ENCODE measurements around the gene FOXA3.
"Not testable (repeated sequence)": the region's sequence is repeated elsewhere in the genome, so short reads cannot be mapped to it uniquely, and the experiment has no call there.

Gene FOXA3

GRCh38 chr19:45828945-45829344 is 35.2 kb upstream of the FOXA3 start:
- DNase-seq: no peak

- no peak for DNase-seq
Observed at GRCh38 chr19:45834970-45835369, 29.2 kb upstream of the FOXA3 start.

- no peak for DNase-seq
Observed at GRCh38 chr19:45842198-45842597, 21.9 kb upstream of the FOXA3 start.

GRCh38 chr19:45847663-45848062 is 16.5 kb upstream of the FOXA3 start:
- no peak for DNase-seq

- peak in 1 of 3 experiments; percentile 1 for DNase-seq
Observed at GRCh38 chr19:45848922-45849321, 15.2 kb upstream of the FOXA3 start.

GRCh38 chr19:45852145-45852750 is 11.9 kb upstream of the FOXA3 start:
- no peak for DNase-seq

- DNase-seq: no peak
Observed at GRCh38 chr19:45852983-45853382, 11.1 kb upstream of the FOXA3 start.

GRCh38 chr19:45854167-45854778 is 9.9 kb upstream of the FOXA3 start:
- DNase-seq: no peak

GRCh38 chr19:45860359-45861259 is 3.5 kb upstream of the FOXA3 start:
- no peak for DNase-seq

- no peak for DNase-seq
Observed at GRCh38 chr19:45862271-45862563, 1.9 kb upstream of the FOXA3 start.

GRCh38 chr19:45862564-45863334 is 1.4 kb upstream of the FOXA3 start, which contains the start of gene SYMPK:
SYMPK (minus strand) TSS chr19:45863147; CDS start chr19:45854495, 8,652 bp downstream.
- DNase-seq: peak; percentile 96 to 99 (median 99)

GRCh38 chr19:45863335-45863839 is 739 bp upstream of the FOXA3 start:
- no peak for DNase-seq

GRCh38 chr19:45864629-45865082 is 530 bp downstream of the FOXA3 start:
- DNase-seq: no peak

- no peak for DNase-seq
Observed at GRCh38 chr19:45865269-45865948, 1.3 kb downstream of the FOXA3 start.

- DNase-seq: no peak
Observed at GRCh38 chr19:45866400-45867176, 2.5 kb downstream of the FOXA3 start.

GRCh38 chr19:45867241-45867640 is 3.1 kb downstream of the FOXA3 start:
- not testable (repeated sequence) for DNase-seq

GRCh38 chr19:45870798-45871197 is 6.7 kb downstream of the FOXA3 start:
- DNase-seq: no peak

- no peak for DNase-seq
Observed at GRCh38 chr19:45872095-45872919, 8.2 kb downstream of the FOXA3 start.

GRCh38 chr19:45873219-45873772 is 9.2 kb downstream of the FOXA3 start:
- no peak for DNase-seq

GRCh38 chr19:45874620-45874966 is 10.5 kb downstream of the FOXA3 start:
- DNase-seq: no peak

- DNase-seq: no peak
Observed at GRCh38 chr19:45876161-45876410, 12.0 kb downstream of the FOXA3 start.
